ENCODE data around the gene TRAF4. TPM values are rescaled to one million over a fixed set of nuclear protein-coding genes. Genes with fewer than 3 reads are reported as not detected.
A peak's percentile ranks its signal among the peaks of the same experiment; 100 is the strongest.

Gene TRAF4
- polyA plus RNA-seq, 3 donors, result 0.33 to 38.0 (median 1.0) TPM

DNA sequence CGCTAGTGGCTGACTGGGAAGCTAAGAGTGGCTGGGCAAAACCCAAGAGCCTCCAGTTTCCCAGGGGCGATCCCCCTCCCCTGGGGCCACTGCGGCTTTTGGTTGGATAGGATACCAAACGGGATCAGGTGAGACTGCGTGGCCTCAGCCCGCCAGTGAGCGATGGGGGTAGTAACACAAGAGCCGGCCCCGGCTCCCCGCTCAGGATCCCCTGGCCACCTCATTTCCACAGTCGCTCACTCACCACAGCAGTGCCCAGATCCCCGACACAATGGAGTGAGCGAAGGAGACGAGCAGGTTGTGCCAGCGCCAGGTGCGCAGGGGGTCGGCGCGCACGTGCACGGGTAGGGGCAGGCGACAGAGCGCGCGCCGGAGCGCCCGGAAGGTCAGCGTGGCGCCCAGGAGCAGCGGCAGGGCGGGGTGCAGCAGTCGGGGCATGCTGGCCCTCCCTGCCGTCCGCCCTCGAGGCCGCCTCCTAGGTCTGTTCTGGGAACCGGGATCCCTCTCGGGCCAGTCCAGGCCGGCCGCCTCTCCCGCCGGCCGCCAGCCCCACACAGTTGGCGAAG, 18.1 kb upstream of the TRAF4 start:
- Mint-ChIP-seq H3K4me1 (peaks cover 60% of the 10 kb centered on the region), H3K36me3 (peaks cover 36 to 41% of the 10 kb centered on the region in 2 donors), H3K27ac (peak overlapping the region in 5 of 7 donors; percentile 20 to 71 (median 60)), H3K9me3 (peaks cover 0 to 2% (median 0%) of the 10 kb centered on the region in 7 donors), H3K27me3 (ENCODE audit: low read depth in 3 of 3) (peaks cover 2 to 15% (median 7%) of the 10 kb centered on the region in 3 donors), H3K4me3 (peak overlapping the region; percentile 89 to 94)
- Histone ChIP-seq H3K9me3 (replicated peaks in 1 of 2; ENCODE audit: control insufficient read depth in 1 of 2, insufficient read depth in 1 of 2, low read length in 2 of 2) (no peaks in the 10 kb centered on the region), H3K36me3 (replicated peaks in 1 of 2; ENCODE audit: control insufficient read depth in 1 of 2, insufficient read depth in 2 of 2, low read length in 2 of 2) (peaks cover 35 to 40% of the 10 kb centered on the region in 2 donors), H2AFZ (ENCODE audit: insufficient read depth, low read depth, low read length, poor library complexity, severe bottlenecking) (peak overlapping the region; percentile 75), H3K4me3 (replicated peaks in 1 of 3; ENCODE audit: low read depth in 2 of 3, low read length in 3 of 3) (peak overlapping the region; percentile 11 to 96 (median 66)), H4K20me1 (ENCODE audit: insufficient read depth, low read length) (peaks cover 49% of the 10 kb centered on the region), H3K9ac (ENCODE audit: insufficient read depth, low read length, poor library complexity, severe bottlenecking) (peak overlapping the region; percentile 28), H3K4me1 (ENCODE audit: control insufficient read depth in 1 of 2, insufficient read depth in 2 of 2, low read length in 2 of 2) (peaks cover 53 to 67% of the 10 kb centered on the region in 2 donors), H3K27ac (ENCODE audit: low read depth in 1 of 2, low read length in 2 of 2) (no peak overlapping the region), H3K4me2 (replicated peaks; ENCODE audit: extremely low read depth, low read length, poor library complexity, severe bottlenecking) (peak overlapping the region; percentile 100), H3K79me2 (ENCODE audit: insufficient read depth, low read length) (peaks cover 18% of the 10 kb centered on the region), H3K27me3 (ENCODE audit: control insufficient read depth in 2 of 2, insufficient read depth in 2 of 2, low read length in 2 of 2) (no peaks in the 10 kb centered on the region)
- TF ChIP-seq, protein P1, sequence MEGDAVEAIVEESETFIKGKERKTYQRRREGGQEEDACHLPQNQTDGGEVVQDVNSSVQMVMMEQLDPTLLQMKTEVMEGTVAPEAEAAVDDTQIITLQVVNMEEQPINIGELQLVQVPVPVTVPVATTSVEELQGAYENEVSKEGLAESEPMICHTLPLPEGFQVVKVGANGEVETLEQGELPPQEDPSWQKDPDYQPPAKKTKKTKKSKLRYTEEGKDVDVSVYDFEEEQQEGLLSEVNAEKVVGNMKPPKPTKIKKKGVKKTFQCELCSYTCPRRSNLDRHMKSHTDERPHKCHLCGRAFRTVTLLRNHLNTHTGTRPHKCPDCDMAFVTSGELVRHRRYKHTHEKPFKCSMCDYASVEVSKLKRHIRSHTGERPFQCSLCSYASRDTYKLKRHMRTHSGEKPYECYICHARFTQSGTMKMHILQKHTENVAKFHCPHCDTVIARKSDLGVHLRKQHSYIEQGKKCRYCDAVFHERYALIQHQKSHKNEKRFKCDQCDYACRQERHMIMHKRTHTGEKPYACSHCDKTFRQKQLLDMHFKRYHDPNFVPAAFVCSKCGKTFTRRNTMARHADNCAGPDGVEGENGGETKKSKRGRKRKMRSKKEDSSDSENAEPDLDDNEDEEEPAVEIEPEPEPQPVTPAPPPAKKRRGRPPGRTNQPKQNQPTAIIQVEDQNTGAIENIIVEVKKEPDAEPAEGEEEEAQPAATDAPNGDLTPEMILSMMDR (IDR thresholded peaks at IDR 0.05), result no peak
- WGBS (ENCODE audit: insufficient coverage), result 1% methylated on average over 41 of the region's 45 CpGs
- intact Hi-C loops (cut with micrococcal nuclease), result loop anchor here (1.0 to 5.0 kb wide), 3 partner anchors 17 to 87 kb away; no protein-coding TSS in a partner anchor
- DNase-seq, result peak in 2 of 3 donors; percentile 33 to 40

DNA sequence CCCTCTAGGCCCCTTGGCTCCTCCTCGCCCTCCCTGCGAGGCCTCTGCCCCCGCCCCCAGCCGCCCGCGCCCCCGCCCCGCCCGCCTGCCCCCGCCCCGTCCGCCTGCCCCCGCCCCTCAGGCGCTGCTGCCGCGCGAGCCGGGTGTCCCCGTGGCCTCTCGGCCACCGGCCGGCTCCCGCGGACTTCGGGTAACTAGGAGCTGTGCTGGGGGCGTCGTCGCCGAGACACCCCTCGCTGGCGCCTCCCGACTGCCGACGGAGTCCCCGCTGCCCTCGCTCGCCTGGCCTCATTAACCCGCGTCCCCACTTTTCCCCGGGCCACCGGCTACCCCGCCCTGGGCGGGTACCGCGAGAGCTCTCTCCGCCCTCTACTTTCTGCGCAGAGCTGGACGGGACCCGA, 17.6 kb upstream of the TRAF4 start, which contains the start of gene TLCD1:
Gene TLCD1 (minus strand): TSS at position 8 of the 401 bp plus-strand sequence. CDS start 136 bp downstream, outside the sequence.
- Histone ChIP-seq H3K9ac (ENCODE audit: insufficient read depth, low read length, poor library complexity, severe bottlenecking) (peak within 1 kb of the TSS; percentile 60), H3K36me3 (replicated peaks in 1 of 2; ENCODE audit: control insufficient read depth in 1 of 2, insufficient read depth in 2 of 2, low read length in 2 of 2) (peaks cover 34 to 36% of the 10 kb centered on the region in 2 donors), H2AFZ (ENCODE audit: insufficient read depth, low read depth, low read length, poor library complexity, severe bottlenecking) (peak within 1 kb of the TSS; percentile 95), H3K79me2 (ENCODE audit: insufficient read depth, low read length) (peaks cover 13% of the 10 kb centered on the region), H3K27me3 (ENCODE audit: control insufficient read depth in 2 of 2, insufficient read depth in 2 of 2, low read length in 2 of 2) (no peaks in the 10 kb centered on the region), H3K4me3 (replicated peaks in 1 of 3; ENCODE audit: low read depth in 2 of 3, low read length in 3 of 3) (peak within 1 kb of the TSS; percentile 60 to 96 (median 66)), H3K9me3 (replicated peaks in 1 of 2; ENCODE audit: control insufficient read depth in 1 of 2, insufficient read depth in 1 of 2, low read length in 2 of 2) (no peaks in the 10 kb centered on the region), H3K4me1 (ENCODE audit: control insufficient read depth in 1 of 2, insufficient read depth in 2 of 2, low read length in 2 of 2) (peaks cover 48 to 62% of the 10 kb centered on the region in 2 donors), H3K4me2 (replicated peaks; ENCODE audit: extremely low read depth, low read length, poor library complexity, severe bottlenecking) (peak within 1 kb of the TSS; percentile 100), H4K20me1 (ENCODE audit: insufficient read depth, low read length) (peaks cover 44% of the 10 kb centered on the region), H3K27ac (ENCODE audit: low read depth in 1 of 2, low read length in 2 of 2) (peak within 1 kb of the TSS in 1 of 2 donors; percentile 20)
- H3K9me3 Mint-ChIP-seq, result peaks cover 0 to 2% (median 0%) of the 10 kb centered on the region in 7 donors
- peaks cover 35 to 36% of the 10 kb centered on the region in 2 donors for H3K36me3 Mint-ChIP-seq
- intact Hi-C loops (cut with micrococcal nuclease), result loop anchor here (1.0 to 5.0 kb wide), 3 partner anchors 17 to 86 kb away; no protein-coding TSS in a partner anchor
- WGBS (ENCODE audit: insufficient coverage), result 0% methylated on average over 37 of the region's 49 CpGs
- H3K27me3 Mint-ChIP-seq (ENCODE audit: low read depth in 3 of 3), result peaks cover 2 to 15% (median 7%) of the 10 kb centered on the region in 3 donors
- peak within 1 kb of the TSS; percentile 89 to 95 for H3K4me3 Mint-ChIP-seq
- H3K4me1 Mint-ChIP-seq, result peaks cover 55% of the 10 kb centered on the region
- DNase-seq, result peak in 1 of 3 donors; percentile 28
- TF ChIP-seq, protein P1 (IDR thresholded peaks at IDR 0.05), result no peak
- H3K27ac Mint-ChIP-seq, result peak within 1 kb of the TSS in 6 of 7 donors; percentile 43 to 83 (median 64)
